ENCODE data around the gene GLI3.

GLI3 gene

GRCh38 chr7:42159130-42159529 is 77.9 kb downstream of the GLI3 start:
- peaks cover 7% of the 10 kb centered on the region; the same call in 1 of the 2 replicates for H3K79me2 ChIP-seq (ENCODE audit: insufficient read depth, low read length)
- H2AFZ ChIP-seq (ENCODE audit: low read depth, low read length), result no peak overlapping the region
- no peaks in the 10 kb centered on the region for H3K36me3 ChIP-seq (ENCODE audit: insufficient read depth, low read length)
- H3K9ac ChIP-seq (ENCODE audit: low read depth, low read length), result no peak overlapping the region
- H3K4me2 ChIP-seq (ENCODE audit: insufficient read depth, low read length), result no peak overlapping the region
- DNase-seq (no peak), ATAC-seq (ENCODE audit: insufficient read depth, low read depth) (no peak)
- H3K4me3 ChIP-seq (ENCODE audit: low read depth in 1 of 2, low read length in 2 of 2), result no peak overlapping the region
- H3K9me3 ChIP-seq (ENCODE audit: insufficient read depth, low read length, severe bottlenecking), result no peaks in the 10 kb centered on the region
- H3K27ac ChIP-seq (ENCODE audit: low read length), result no peak overlapping the region
- no peak for TF ChIP-seq EZH2 (IDR thresholded peaks at IDR 0.05; ENCODE audit: borderline replicate concordance, low read depth, low read length, severe bottlenecking)
- no peak for TF ChIP-seq CTCF (IDR thresholded peaks at IDR 0.05; ENCODE audit: borderline replicate concordance, extremely low read depth, low read length, poor library complexity, severe bottlenecking)
- peaks cover 8% of the 10 kb centered on the region; the same call in 1 of the 2 replicates for H4K20me1 ChIP-seq (ENCODE audit: insufficient read depth, low read length)
- no peaks in the 10 kb centered on the region for H3K27me3 ChIP-seq (ENCODE audit: insufficient read depth, low read length, poor library complexity)
- H3K4me1 ChIP-seq (ENCODE audit: insufficient read depth, low read length), result no peaks in the 10 kb centered on the region

- Histone ChIP-seq H3K27me3 (ENCODE audit: insufficient read depth, low read length, poor library complexity) (no peaks in the 10 kb centered on the region), H3K36me3 (ENCODE audit: insufficient read depth, low read length) (no peaks in the 10 kb centered on the region), H2AFZ (ENCODE audit: low read depth, low read length) (no peak overlapping the region), H3K27ac (ENCODE audit: low read length) (no peak overlapping the region), H4K20me1 (ENCODE audit: insufficient read depth, low read length) (peaks cover 10% of the 10 kb centered on the region; the same call in 1 of the 2 replicates), H3K9me3 (ENCODE audit: insufficient read depth, low read length, severe bottlenecking) (no peaks in the 10 kb centered on the region), H3K4me3 (ENCODE audit: low read depth in 1 of 2, low read length in 2 of 2) (no peak overlapping the region), H3K4me2 (ENCODE audit: insufficient read depth, low read length) (no peak overlapping the region), H3K9ac (ENCODE audit: low read depth, low read length) (no peak overlapping the region), H3K79me2 (ENCODE audit: insufficient read depth, low read length) (peaks cover 7% of the 10 kb centered on the region; the same call in 1 of the 2 replicates), H3K4me1 (ENCODE audit: insufficient read depth, low read length) (no peaks in the 10 kb centered on the region)
- no peak for ATAC-seq (ENCODE audit: insufficient read depth, low read depth)
- TF ChIP-seq EZH2 (IDR thresholded peaks at IDR 0.05; ENCODE audit: borderline replicate concordance, low read depth, low read length, severe bottlenecking) (no peak), CTCF (IDR thresholded peaks at IDR 0.05; ENCODE audit: borderline replicate concordance, extremely low read depth, low read length, poor library complexity, severe bottlenecking) (no peak)
- DNase-seq, result no peak
Observed at GRCh38 chr7:42156967-42157721, 79.9 kb downstream of the GLI3 start.

GRCh38 chr7:42156291-42156865 is 80.6 kb downstream of the GLI3 start:
- Histone ChIP-seq H3K27ac (ENCODE audit: low read length) (no peak overlapping the region), H4K20me1 (ENCODE audit: insufficient read depth, low read length) (peaks cover 7% of the 10 kb centered on the region; the same call in 1 of the 2 replicates), H3K79me2 (ENCODE audit: insufficient read depth, low read length) (peaks cover 7% of the 10 kb centered on the region; the same call in 1 of the 2 replicates), H3K27me3 (ENCODE audit: insufficient read depth, low read length, poor library complexity) (no peaks in the 10 kb centered on the region), H3K36me3 (ENCODE audit: insufficient read depth, low read length) (no peaks in the 10 kb centered on the region), H3K4me2 (ENCODE audit: insufficient read depth, low read length) (no peak overlapping the region), H2AFZ (ENCODE audit: low read depth, low read length) (no peak overlapping the region), H3K9ac (ENCODE audit: low read depth, low read length) (no peak overlapping the region), H3K4me3 (ENCODE audit: low read depth in 1 of 2, low read length in 2 of 2) (no peak overlapping the region), H3K4me1 (ENCODE audit: insufficient read depth, low read length) (no peaks in the 10 kb centered on the region), H3K9me3 (ENCODE audit: insufficient read depth, low read length, severe bottlenecking) (no peaks in the 10 kb centered on the region)
- DNase-seq (no peak), ATAC-seq (ENCODE audit: insufficient read depth, low read depth) (no peak)
- no peak for TF ChIP-seq CTCF (IDR thresholded peaks at IDR 0.05; ENCODE audit: borderline replicate concordance, extremely low read depth, low read length, poor library complexity, severe bottlenecking)
- TF ChIP-seq EZH2 (IDR thresholded peaks at IDR 0.05; ENCODE audit: borderline replicate concordance, low read depth, low read length, severe bottlenecking), result no peak

Data from DND-41 (cell line).